ENCODE measurements around the gene CACNB2.

The CACNB2 gene

GRCh38 chr10:18233775-18234174 lies 93.6 kb downstream of the CACNB2 start:
- DNase-seq, result no peak

GRCh38 chr10:18235477-18235876 lies 95.3 kb downstream of the CACNB2 start:
- no peak for DNase-seq

GRCh38 chr10:18236756-18237155 lies 96.5 kb downstream of the CACNB2 start:
- DNase-seq, result no peak

GRCh38 chr10:18238870-18239485 lies 98.8 kb downstream of the CACNB2 start:
- DNase-seq, result peak; percentile 60

- DNase-seq, result peak; percentile 62
These were observed 100.1 kb downstream of the CACNB2 start for GRCh38 chr10:18240185-18240882.

- DNase-seq, result no peak
These were observed 106.7 kb downstream of the CACNB2 start for GRCh38 chr10:18246967-18247366.

- no peak for DNase-seq
These were observed 111.9 kb downstream of the CACNB2 start for GRCh38 chr10:18252086-18252485.

GRCh38 chr10:18254086-18254485 lies 113.9 kb downstream of the CACNB2 start:
- no peak for DNase-seq

- DNase-seq, result no peak
These were observed 114.5 kb downstream of the CACNB2 start for GRCh38 chr10:18254692-18255091.

- no peak for DNase-seq
These were observed 120.2 kb downstream of the CACNB2 start for GRCh38 chr10:18260310-18260922.

- no peak for DNase-seq
These were observed 120.9 kb downstream of the CACNB2 start for GRCh38 chr10:18261063-18261610.

- DNase-seq, result no peak
These were observed 121.6 kb downstream of the CACNB2 start for GRCh38 chr10:18261768-18262231.

GRCh38 chr10:18264466-18265050 lies 124.3 kb downstream of the CACNB2 start:
- DNase-seq, result no peak

- DNase-seq, result no peak
These were observed 127.8 kb downstream of the CACNB2 start for GRCh38 chr10:18268005-18268404.

- no peak for DNase-seq
These were observed 131.3 kb downstream of the CACNB2 start for GRCh38 chr10:18271491-18271890.

GRCh38 chr10:18273039-18273438 lies 132.8 kb downstream of the CACNB2 start:
- no peak for DNase-seq

GRCh38 chr10:18278181-18278580 lies 138.0 kb downstream of the CACNB2 start:
- DNase-seq, result peak; percentile 7

GRCh38 chr10:18279173-18279572 lies 138.9 kb downstream of the CACNB2 start:
- DNase-seq, result peak; percentile 81

GRCh38 chr10:18282094-18282493 lies 141.9 kb downstream of the CACNB2 start:
- DNase-seq, result no peak

GRCh38 chr10:18290651-18291313 lies 150.6 kb downstream of the CACNB2 start:
- no peak for DNase-seq

GRCh38 chr10:18293536-18294510 lies 153.6 kb downstream of the CACNB2 start:
- peak; percentile 18 for DNase-seq

GRCh38 chr10:18294633-18295032 lies 154.4 kb downstream of the CACNB2 start:
- no peak for DNase-seq
